ENCODE measurements around the gene PAK3. TPM values are rescaled to one million over a fixed set of nuclear protein-coding genes. Genes with fewer than 3 reads are reported as not detected.

PAK3 gene
- total RNA-seq, 2 donors from 2014 or later: 0.84 to 0.95 TPM

- intact Hi-C loops (cut with DNase I, micrococcal nuclease): no loop called here
- ATAC-seq (no peak), DNase-seq (no peak)
Observed at GRCh38 chrX:111124418-111124817, 28.4 kb downstream of the PAK3 start.

- intact Hi-C loops (cut with DNase I, micrococcal nuclease): no loop called here
- ATAC-seq (no peak), DNase-seq (no peak)
Observed at GRCh38 chrX:111127038-111127437, 31.0 kb downstream of the PAK3 start.

DNA sequence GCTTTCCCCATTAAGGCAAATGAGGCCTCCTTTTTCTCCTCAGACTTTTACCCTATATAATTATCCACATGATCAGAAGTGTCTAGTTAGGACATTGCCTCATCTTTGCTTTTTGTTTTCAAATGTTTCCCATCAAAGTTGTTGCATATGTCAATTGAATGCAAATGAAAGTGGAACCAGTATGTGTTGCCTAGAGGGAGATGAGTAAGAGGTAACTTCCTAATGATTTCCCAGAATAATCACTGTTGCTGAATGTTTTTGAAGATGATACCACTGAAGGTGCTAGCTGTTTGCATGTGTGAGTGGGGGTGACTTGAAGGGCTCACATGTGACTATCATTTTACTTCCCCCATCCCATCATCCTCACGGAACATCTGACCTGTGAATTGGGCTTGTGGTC, 33.9 kb downstream of the PAK3 start:
- intact Hi-C loops (cut with DNase I, micrococcal nuclease): no loop called here
- ATAC-seq (no peak), DNase-seq (no peak)

DNA sequence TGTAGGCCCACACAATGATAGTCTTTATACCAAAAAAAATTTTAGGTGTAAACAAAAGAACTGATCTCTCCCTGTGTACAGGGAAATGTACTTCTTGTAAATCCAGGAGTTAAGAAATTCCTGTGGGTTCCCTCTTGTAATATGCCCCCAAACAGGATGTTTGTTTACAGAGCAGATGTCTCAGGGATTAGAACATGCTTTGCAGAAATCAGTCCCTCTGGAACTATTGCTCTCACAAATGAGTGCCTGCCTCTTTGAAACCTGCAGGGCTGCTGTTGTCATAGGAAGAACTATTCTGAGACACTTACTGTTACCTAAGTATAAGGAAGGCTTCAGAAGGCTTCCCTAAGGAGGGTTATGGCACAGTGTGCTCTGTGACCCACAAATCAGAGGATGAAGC, 35.6 kb downstream of the PAK3 start:
- intact Hi-C loops (cut with DNase I, micrococcal nuclease): no loop called here
- DNase-seq (no peak), ATAC-seq (no peak)

- ATAC-seq: no peak
Observed at GRCh38 chrX:111133389-111133788, 37.4 kb downstream of the PAK3 start.

DNA sequence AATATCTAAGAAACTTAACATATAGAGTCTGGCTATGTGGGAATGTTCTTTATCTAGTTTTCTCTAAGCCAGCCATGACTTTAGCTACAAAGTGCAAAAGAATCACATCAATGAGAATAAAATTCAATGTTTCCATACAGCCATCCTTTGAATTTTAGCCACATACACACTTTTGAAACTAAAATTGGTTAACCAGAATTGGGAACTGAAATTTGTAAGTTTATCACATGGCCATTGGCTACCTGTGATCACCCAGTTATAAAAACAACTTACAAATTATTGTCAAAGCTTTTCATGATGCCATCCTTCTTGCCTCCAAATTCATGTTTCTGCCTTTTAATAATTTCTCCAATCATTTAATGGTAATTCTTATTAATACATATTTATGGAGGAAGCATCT, 49.9 kb downstream of the PAK3 start:
- DNase-seq: no peak
- intact Hi-C loops (cut with DNase I, micrococcal nuclease): no loop called here
- ATAC-seq: no peak

More at GRCh38 chrX:111133389-111133788, 37.4 kb downstream of the PAK3 start:
- intact Hi-C loops (cut with DNase I, micrococcal nuclease): no loop called here
- no peak for DNase-seq

DNA sequence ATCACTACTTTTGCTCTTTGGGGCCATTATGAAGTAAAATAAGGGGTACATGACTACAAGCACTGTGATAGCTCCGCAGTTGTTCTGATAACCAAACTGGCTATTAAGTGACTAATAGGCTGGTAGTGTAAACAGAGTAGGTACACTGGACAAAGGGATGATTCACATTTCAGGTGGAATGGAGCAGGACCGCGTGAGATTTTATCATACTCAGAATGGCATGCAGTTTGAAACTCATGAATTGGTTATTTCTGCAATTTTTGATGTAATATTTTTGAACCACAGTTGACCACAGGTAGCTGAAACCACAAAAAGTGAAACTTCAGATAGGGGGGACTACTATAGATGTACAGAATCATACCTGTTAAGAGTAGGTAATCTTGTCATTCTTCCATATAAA, 55.8 kb downstream of the PAK3 start:
- no peak for DNase-seq
- intact Hi-C loops (cut with DNase I, micrococcal nuclease): no loop called here
- no peak for ATAC-seq

DNA sequence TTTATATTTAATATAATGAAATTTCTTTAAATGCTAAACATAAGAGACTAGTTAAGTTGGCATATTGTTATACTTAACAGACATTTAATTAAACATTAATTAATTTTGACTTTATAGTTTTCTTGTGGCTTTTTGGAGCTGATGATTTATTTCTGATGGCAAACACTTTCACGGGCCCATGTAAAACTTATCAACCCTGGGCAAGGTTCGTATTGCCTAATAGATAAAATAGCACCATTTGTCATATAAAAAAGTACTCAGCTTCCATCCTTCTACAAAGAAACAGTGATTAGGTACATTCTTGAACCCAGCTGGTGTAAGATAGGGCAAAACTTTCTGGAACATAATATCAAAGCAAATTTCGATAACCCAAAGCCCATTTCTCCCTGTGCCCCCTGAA, 63.2 kb downstream of the PAK3 start:
- no peak for ATAC-seq
- no peak for DNase-seq
- intact Hi-C loops (cut with DNase I, micrococcal nuclease): no loop called here

GRCh38 chrX:111164728-111165127, 68.7 kb downstream of the PAK3 start:
- DNase-seq (no peak), ATAC-seq (no peak)
- intact Hi-C loops (cut with DNase I, micrococcal nuclease): no loop called here

DNA sequence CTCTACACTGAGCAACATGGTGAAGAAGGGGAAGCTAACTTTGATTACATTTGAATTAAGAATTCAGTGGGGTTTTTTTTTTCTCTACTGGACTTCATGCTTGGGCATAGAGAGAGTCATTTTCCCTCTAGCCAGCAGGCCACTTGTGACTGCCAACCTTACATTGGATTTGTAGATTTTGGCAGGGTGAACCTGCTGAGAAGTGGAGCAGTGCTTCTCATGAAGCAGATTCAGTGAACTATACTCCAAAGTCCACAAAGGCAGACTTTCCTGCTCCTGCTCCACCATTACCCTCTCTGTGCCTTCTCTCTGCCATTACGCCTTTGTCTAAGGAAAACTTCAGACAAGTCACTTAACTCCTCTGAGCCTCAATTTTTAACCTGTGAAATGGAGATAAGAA, 69.9 kb downstream of the PAK3 start:
- intact Hi-C loops (cut with DNase I, micrococcal nuclease): no loop called here
- ATAC-seq (no peak), DNase-seq (no peak)

GRCh38 chrX:111167334-111167733, 71.3 kb downstream of the PAK3 start:
- intact Hi-C loops (cut with DNase I, micrococcal nuclease): no loop called here
- ATAC-seq (no peak), DNase-seq (no peak)

GRCh38 chrX:111168314-111168713, 72.3 kb downstream of the PAK3 start:
- DNase-seq (no peak), ATAC-seq (no peak)
- intact Hi-C loops (cut with DNase I, micrococcal nuclease): no loop called here

DNA sequence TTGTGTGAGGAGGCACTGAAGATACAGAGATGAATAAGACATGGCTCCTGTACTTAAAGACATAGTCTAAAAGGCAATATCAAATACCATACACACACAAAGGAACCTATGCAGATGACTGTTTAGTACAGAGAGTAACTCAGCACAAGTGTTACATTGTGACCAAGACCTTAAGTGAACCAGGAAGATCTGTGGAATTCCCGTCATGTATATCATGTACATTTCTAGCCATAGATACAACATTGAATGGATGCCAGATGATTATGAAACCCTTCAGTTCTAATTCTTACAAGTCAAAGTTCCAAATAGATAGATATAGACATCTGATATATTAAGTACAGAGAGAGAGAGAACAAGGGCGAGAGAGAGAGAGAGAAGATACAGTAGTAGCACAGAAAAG, 73.2 kb downstream of the PAK3 start:
- ATAC-seq (no peak), DNase-seq (no peak)
- intact Hi-C loops (cut with DNase I, micrococcal nuclease): no loop called here

DNA sequence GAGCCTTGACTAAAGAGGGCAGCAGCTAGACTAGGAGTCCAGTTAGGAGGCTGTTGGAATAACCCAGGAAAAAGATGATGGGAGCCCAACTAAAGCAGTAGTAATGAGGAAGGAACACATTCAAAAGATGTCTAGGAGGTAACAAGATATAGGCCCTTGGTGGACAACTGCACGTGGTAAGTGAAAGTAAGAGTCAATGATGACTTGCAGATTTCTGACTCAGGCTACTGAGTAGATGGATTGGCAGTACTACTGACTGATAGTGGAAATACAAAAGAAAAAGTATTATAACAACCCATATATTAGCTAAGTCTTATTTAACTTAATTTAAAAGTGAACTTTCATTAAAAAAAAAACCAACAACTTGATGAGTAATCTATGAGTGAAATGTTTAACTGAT, 74.0 kb downstream of the PAK3 start:
- DNase-seq: no peak
- intact Hi-C loops (cut with DNase I, micrococcal nuclease): no loop called here
- no peak for ATAC-seq

GRCh38 chrX:111180750-111181240, 84.8 kb downstream of the PAK3 start:
- DNase-seq (no peak), ATAC-seq (no peak)
- intact Hi-C loops (cut with DNase I, micrococcal nuclease): no loop called here

GRCh38 chrX:111181951-111182350, 86.0 kb downstream of the PAK3 start:
- no peak for ATAC-seq
- intact Hi-C loops (cut with DNase I, micrococcal nuclease): no loop called here
- no peak for DNase-seq

DNA sequence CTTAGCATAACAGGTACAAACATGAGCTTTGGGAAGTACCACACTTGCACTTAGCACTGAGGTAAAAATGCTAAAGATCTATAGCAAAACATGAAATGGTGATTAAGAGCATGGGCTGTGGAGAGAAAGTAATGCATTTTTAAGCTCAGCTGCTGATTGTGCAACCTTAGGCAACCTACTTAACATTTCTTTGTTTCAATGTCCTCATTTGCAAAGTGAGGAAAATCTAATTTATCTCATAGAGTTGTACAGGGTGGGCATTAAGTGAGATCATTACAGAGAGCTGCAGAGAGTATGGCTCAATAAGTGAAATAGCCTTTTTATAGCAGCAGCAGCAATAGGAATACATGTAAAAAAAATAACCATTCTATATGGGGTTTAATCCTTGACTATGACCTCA, 87.0 kb downstream of the PAK3 start:
- ATAC-seq (no peak), DNase-seq (no peak)

GRCh38 chrX:111191598-111191997, 95.6 kb downstream of the PAK3 start:
- DNase-seq (no peak), ATAC-seq (no peak)
- intact Hi-C loops (cut with DNase I, micrococcal nuclease): no loop called here

More for the DNA sequence above, 87.0 kb downstream of the PAK3 start:
- intact Hi-C loops (cut with DNase I, micrococcal nuclease): no loop called here

GRCh38 chrX:111199505-111199904, 103.5 kb downstream of the PAK3 start:
- intact Hi-C loops (cut with DNase I, micrococcal nuclease): no loop called here
- ATAC-seq (no peak), DNase-seq (no peak)

DNA sequence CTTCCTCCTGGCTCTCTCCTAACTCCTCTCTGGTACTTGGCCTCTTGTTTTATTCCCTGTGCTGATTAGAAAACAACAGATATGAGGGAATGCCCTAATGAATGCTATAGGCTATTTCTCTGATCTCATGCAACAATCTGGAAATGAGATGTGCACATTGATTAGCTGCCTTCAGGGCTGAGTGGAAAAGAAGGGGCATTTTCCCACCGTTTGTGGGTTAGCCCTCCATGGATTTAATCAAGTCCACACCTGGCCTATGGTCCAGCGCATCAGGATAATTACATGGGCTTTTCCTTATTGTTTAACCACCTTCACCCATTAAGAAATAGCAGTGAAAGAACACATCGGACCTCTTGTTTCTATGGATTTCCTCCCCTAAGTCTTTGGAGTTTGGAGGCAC, 104.3 kb downstream of the PAK3 start:
- intact Hi-C loops (cut with DNase I, micrococcal nuclease): no loop called here
- DNase-seq: no peak
- no peak for ATAC-seq

DNA sequence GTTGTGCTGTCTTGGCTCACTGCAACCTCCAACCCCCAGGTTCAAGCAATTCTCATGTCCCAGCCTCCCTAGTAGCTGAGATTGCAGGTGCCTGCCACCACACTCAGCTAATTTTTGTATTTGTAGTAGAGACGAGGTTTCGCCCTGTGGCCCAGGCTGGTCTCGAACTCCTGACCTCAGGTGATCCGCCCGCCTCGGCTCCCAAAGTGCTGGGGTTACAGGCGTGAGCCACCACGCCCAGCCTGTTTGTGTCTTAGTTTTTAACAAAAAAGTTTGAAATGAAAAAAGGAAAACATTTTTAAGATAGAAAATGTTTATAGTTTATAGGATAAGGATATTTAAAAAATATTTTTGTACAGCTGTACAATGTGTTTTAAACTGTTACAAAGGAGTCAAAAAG, 111.9 kb downstream of the PAK3 start:
- no peak for ATAC-seq
- DNase-seq: no peak
- intact Hi-C loops (cut with DNase I, micrococcal nuclease): no loop called here

DNA sequence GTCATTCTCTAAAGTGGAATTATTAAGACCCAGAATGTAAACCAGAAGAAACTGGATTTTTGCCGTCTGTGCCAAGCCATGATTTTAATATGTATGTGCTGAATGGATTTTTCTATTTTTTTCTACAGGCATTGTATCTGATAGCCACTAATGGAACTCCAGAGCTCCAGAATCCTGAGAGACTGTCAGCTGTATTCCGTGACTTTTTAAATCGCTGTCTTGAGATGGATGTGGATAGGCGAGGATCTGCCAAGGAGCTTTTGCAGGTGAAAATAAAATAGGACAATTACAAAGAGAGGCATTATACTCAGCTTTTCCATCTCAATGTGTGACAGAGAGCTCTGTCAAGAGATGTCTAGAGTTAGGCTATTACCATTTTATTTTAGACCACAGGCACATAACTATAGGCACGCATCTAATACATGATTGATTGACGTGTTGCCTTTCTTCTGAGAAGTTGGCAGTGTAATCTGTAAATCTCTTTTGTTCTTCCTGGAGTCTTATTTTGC, 120.4 kb downstream of the PAK3 start:
- ATAC-seq (no peak), DNase-seq (no peak)
- intact Hi-C loops (cut with DNase I, micrococcal nuclease): no loop called here
